Astrocyte (in vitro differentiated cells and primary cell): ENCODE measurements around the gene PBX3. TPM values are rescaled to one million over a fixed set of nuclear protein-coding genes. Genes with fewer than 3 reads are reported as not detected.
A peak's percentile ranks its signal among the peaks of the same experiment; 100 is the strongest.

Experiments
- DNase-seq: peaks from one replicate; pipeline ENCODE4 v3.0.0-alpha.2; 2010; ENCODE audit warnings: low read depth
- FAIRE-seq: peaks from 2 replicates; lab custom pipeline; 2011; peaks lifted over from hg19 to GRCh38; lab: Jason Lieb, UNC
- H2AFZ ChIP-seq: 2 replicates; pipeline ENCODE4 v1.6.0; 2012; ENCODE audit warnings: low read depth, low read length, inconsistent platforms
- H3K27ac ChIP-seq: 2 replicates; pipeline ENCODE4 v1.5.1; 2011; ENCODE audit warnings: low read depth, low read length, inconsistent platforms
- H3K27me3 ChIP-seq: 2 replicates; pipeline ENCODE4 v1.6.0; 2011; ENCODE audit warnings: low read length, inconsistent platforms; ENCODE audit not compliant: insufficient read depth
- H3K36me3 ChIP-seq: 2 replicates; pipeline ENCODE4 v1.5.1; 2011; ENCODE audit warnings: low read length, inconsistent platforms; ENCODE audit not compliant: insufficient read depth
- H3K4me1 ChIP-seq: 2 replicates; pipeline ENCODE4 v1.5.1; 2011; ENCODE audit warnings: low read length, inconsistent platforms; ENCODE audit not compliant: insufficient read depth
- H3K4me2 ChIP-seq: 2 replicates; pipeline ENCODE4 v1.6.0; 2012; ENCODE audit warnings: low read length, inconsistent platforms
- H3K4me3 ChIP-seq: 2 replicates; pipeline ENCODE4 v1.5.1; 2011; ENCODE audit warnings: low read depth, mild to moderate bottlenecking, low read length, inconsistent platforms; ENCODE audit not compliant: insufficient read depth
- H3K79me2 ChIP-seq: 2 replicates; pipeline ENCODE4 v1.6.0; 2012; ENCODE audit warnings: mild to moderate bottlenecking, low read length, inconsistent platforms; ENCODE audit not compliant: insufficient read depth
- H3K9ac ChIP-seq: 2 replicates; pipeline ENCODE4 v1.6.0; 2012; ENCODE audit warnings: mild to moderate bottlenecking, low read length, inconsistent platforms
- H3K9me3 ChIP-seq: 2 replicates; pipeline ENCODE4 v1.5.1; 2012; ENCODE audit warnings: low read depth, mild to moderate bottlenecking, low read length, inconsistent platforms; ENCODE audit not compliant: insufficient read depth
- H4K20me1 ChIP-seq: 2 replicates; pipeline ENCODE4 v1.6.0; 2012; ENCODE audit warnings: low read length, inconsistent platforms; ENCODE audit not compliant: insufficient read depth
- H3K27ac Mint-ChIP-seq: one replicate; pipeline ENCODE4 v1.8.0; 2021; ENCODE audit warnings: mild to moderate bottlenecking, mixed read lengths; ENCODE audit not compliant: unreplicated experiment
- H3K27me3 Mint-ChIP-seq: one replicate; pipeline ENCODE4 v1.8.0; 2021; ENCODE audit warnings: low read depth, mixed read lengths; ENCODE audit not compliant: unreplicated experiment
- H3K36me3 Mint-ChIP-seq: one replicate; pipeline ENCODE4 v1.8.0; 2021; ENCODE audit warnings: low read depth, mixed read lengths; ENCODE audit not compliant: unreplicated experiment
- H3K4me1 Mint-ChIP-seq: one replicate; pipeline ENCODE4 v1.8.0; 2021; ENCODE audit warnings: low read depth, mixed read lengths; ENCODE audit not compliant: unreplicated experiment
- H3K4me3 Mint-ChIP-seq: one replicate; pipeline ENCODE4 v1.8.0; 2021; ENCODE audit warnings: mild to moderate bottlenecking, moderate library complexity, mixed read lengths; ENCODE audit not compliant: unreplicated experiment
- H3K9me3 Mint-ChIP-seq: one replicate; pipeline ENCODE4 v1.8.0; 2021; ENCODE audit warnings: mild to moderate bottlenecking, mixed read lengths; ENCODE audit not compliant: unreplicated experiment
- EZH2 ChIP-seq: IDR thresholded peaks from 2 replicates; pipeline ENCODE4 v1.6.1; 2012; ENCODE audit warnings: mild to moderate bottlenecking, low read length, inconsistent platforms; ENCODE audit not compliant: insufficient read depth
- total RNA-seq: library from RNA; stranded (reverse); gene quantifications from 2 replicates; pipeline ENCODE4 v1.2.1, GENCODE V29; 2021
- TF ChIP-seq, protein P1 (sequence below): IDR thresholded peaks from 2 replicates; pipeline ENCODE4 v1.5.1; 2011; ENCODE audit warnings: low read depth, mild to moderate bottlenecking, inconsistent platforms, low read length, moderate library complexity; ENCODE audit not compliant: insufficient read depth

PBX3 gene
- total RNA-seq, 1 donor from 2014 or later, result 51.2 TPM

DNA sequence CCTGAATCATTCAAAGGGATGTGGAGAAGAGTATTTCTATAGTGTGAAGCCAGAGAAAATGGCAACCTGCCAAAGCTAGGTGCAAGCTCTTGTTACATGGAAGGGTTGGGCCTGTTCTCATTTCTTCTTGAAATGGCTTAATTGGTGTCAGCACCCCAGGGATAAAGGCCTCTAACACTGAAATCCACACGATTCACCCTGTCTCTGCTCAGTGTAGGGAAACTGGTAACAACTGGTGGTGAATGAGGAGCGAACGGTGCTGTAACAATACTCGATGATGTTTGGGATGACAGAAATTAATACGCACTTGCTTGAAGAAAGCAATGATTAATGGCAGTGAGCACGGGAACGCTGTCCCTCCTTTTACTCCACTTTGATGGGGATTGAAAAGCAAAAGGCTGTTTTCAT is 16.2 kb downstream of the PBX3 start:
- Histone ChIP-seq H3K4me3 (no peak overlapping the region), H3K4me2 (peak overlapping the region; percentile 16), H3K27ac (no peak overlapping the region), H3K36me3 (no peaks in the 10 kb centered on the region), H3K27me3 (no peaks in the 10 kb centered on the region), H3K4me1 (peaks cover 17% of the 10 kb centered on the region), H3K9ac (no peak overlapping the region), H3K79me2 (peaks cover 97% of the 10 kb centered on the region), H3K9me3 (no peaks in the 10 kb centered on the region), H2AFZ (no peak overlapping the region), H4K20me1 (peaks cover 22% of the 10 kb centered on the region)
- no peak for FAIRE-seq
- H3K4me1 Mint-ChIP-seq, result peaks cover 31% of the 10 kb centered on the region
- H3K4me3 Mint-ChIP-seq, result no peak overlapping the region
- DNase-seq, result peak; percentile 62
- H3K27me3 Mint-ChIP-seq, result no peaks in the 10 kb centered on the region
- no peaks in the 10 kb centered on the region for H3K36me3 Mint-ChIP-seq
- no peaks in the 10 kb centered on the region for H3K9me3 Mint-ChIP-seq
- no peak for TF ChIP-seq EZH2
- TF ChIP-seq, protein P1, sequence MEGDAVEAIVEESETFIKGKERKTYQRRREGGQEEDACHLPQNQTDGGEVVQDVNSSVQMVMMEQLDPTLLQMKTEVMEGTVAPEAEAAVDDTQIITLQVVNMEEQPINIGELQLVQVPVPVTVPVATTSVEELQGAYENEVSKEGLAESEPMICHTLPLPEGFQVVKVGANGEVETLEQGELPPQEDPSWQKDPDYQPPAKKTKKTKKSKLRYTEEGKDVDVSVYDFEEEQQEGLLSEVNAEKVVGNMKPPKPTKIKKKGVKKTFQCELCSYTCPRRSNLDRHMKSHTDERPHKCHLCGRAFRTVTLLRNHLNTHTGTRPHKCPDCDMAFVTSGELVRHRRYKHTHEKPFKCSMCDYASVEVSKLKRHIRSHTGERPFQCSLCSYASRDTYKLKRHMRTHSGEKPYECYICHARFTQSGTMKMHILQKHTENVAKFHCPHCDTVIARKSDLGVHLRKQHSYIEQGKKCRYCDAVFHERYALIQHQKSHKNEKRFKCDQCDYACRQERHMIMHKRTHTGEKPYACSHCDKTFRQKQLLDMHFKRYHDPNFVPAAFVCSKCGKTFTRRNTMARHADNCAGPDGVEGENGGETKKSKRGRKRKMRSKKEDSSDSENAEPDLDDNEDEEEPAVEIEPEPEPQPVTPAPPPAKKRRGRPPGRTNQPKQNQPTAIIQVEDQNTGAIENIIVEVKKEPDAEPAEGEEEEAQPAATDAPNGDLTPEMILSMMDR, result no peak
- H3K27ac Mint-ChIP-seq, result no peak overlapping the region

DNA sequence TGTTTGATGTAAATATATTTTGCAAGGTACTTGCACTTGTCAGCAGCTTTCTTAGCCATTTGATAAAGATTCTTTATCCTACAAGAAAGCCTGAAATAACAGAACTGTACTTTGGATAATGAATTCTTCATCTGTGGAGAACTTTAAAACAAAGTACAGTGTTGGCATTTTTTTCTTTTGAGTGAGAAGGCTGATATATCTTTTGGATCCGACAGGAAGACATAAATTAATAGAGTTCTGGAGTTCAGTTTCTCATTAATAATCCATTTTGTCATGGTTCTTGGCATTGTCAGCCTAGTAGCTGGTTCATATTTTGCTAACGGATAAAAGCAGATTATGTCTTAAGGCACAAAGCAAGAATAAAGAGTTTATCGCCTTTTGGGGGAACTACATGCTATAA is 17.0 kb downstream of the PBX3 start:
- no peaks in the 10 kb centered on the region for H3K36me3 Mint-ChIP-seq
- no peak overlapping the region for H3K4me3 Mint-ChIP-seq
- H3K9ac ChIP-seq, result no peak overlapping the region
- H3K4me1 ChIP-seq, result peaks cover 12% of the 10 kb centered on the region
- no peak overlapping the region for H3K4me3 ChIP-seq
- H3K9me3 Mint-ChIP-seq, result no peaks in the 10 kb centered on the region
- no peak for DNase-seq
- H3K4me1 Mint-ChIP-seq, result peaks cover 25% of the 10 kb centered on the region
- no peak overlapping the region for H3K27ac ChIP-seq
- no peak for TF ChIP-seq EZH2
- TF ChIP-seq, protein P1, result no peak
- no peaks in the 10 kb centered on the region for H3K27me3 ChIP-seq
- H3K27me3 Mint-ChIP-seq, result no peaks in the 10 kb centered on the region
- peaks cover 97% of the 10 kb centered on the region for H3K79me2 ChIP-seq
- no peak for FAIRE-seq
- H3K9me3 ChIP-seq, result no peaks in the 10 kb centered on the region
- H3K36me3 ChIP-seq, result no peaks in the 10 kb centered on the region
- no peak overlapping the region for H3K27ac Mint-ChIP-seq
- H2AFZ ChIP-seq, result no peak overlapping the region
- H3K4me2 ChIP-seq, result no peak overlapping the region
- peaks cover 22% of the 10 kb centered on the region for H4K20me1 ChIP-seq

DNA sequence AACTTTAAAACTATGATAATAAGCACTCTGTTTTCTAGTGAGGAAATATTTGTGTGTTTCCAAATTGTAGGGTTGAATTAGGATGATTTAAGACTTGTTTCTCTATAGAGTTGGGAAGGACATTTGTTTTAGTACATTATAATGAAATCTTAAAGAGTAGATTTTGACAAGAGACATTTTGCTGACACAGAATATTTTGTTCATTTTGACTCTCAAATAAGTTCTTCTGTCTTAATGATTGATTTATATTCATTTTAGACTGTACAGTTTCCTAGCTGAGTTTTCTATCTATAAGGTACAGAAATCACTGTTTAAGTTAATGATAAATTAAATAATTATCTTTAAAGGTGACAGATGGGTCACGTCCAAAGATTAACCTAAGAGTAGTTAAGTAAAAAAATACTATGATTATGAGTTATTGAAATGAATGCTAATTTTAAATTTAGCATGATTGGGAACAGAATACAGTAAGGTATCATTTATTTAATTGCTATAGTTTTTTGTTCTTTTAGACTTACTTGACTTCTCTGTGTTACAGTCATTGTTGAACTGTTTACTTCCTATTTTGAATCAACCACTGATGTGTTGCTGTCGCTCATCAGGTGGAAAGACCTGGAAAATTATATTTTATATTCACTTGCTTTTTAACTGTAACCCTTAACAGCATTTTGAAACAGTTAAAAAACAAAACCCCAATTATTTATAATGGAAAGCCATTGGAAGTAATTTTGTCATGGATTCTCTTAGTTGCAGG is 19.5 kb downstream of the PBX3 start:
- Mint-ChIP-seq H3K27me3 (no peaks in the 10 kb centered on the region), H3K36me3 (no peaks in the 10 kb centered on the region), H3K27ac (no peak overlapping the region), H3K9me3 (no peaks in the 10 kb centered on the region), H3K4me1 (peaks cover 18% of the 10 kb centered on the region), H3K4me3 (no peak overlapping the region)
- no peaks in the 10 kb centered on the region for H3K27me3 ChIP-seq
- DNase-seq (no peak), FAIRE-seq (no peak)
- TF ChIP-seq, protein P1, result no peak
- TF ChIP-seq EZH2, result no peak
- no peaks in the 10 kb centered on the region for H3K36me3 ChIP-seq
- no peak overlapping the region for H2AFZ ChIP-seq
- no peak overlapping the region for H3K4me2 ChIP-seq
- no peak overlapping the region for H3K4me3 ChIP-seq
- H3K9me3 ChIP-seq, result no peaks in the 10 kb centered on the region
- H3K9ac ChIP-seq, result no peak overlapping the region
- H4K20me1 ChIP-seq, result peaks cover 15% of the 10 kb centered on the region
- no peak overlapping the region for H3K27ac ChIP-seq
- peaks cover 95% of the 10 kb centered on the region for H3K79me2 ChIP-seq
- peaks cover 5% of the 10 kb centered on the region for H3K4me1 ChIP-seq
